T1000 (cell line): ENCODE data around the gene PRSS1.
"Not testable (repeated sequence)": the region's sequence is repeated elsewhere in the genome, so short reads cannot be mapped to it uniquely, and the experiment has no call there.

ENCODE experiments used
- DNase-seq: peaks from one replicate; lab custom pipeline; 2025; ENCODE audit warnings: mixed read lengths; lab: John Stamatoyannopoulos, UW

The PRSS1 gene

DNA sequence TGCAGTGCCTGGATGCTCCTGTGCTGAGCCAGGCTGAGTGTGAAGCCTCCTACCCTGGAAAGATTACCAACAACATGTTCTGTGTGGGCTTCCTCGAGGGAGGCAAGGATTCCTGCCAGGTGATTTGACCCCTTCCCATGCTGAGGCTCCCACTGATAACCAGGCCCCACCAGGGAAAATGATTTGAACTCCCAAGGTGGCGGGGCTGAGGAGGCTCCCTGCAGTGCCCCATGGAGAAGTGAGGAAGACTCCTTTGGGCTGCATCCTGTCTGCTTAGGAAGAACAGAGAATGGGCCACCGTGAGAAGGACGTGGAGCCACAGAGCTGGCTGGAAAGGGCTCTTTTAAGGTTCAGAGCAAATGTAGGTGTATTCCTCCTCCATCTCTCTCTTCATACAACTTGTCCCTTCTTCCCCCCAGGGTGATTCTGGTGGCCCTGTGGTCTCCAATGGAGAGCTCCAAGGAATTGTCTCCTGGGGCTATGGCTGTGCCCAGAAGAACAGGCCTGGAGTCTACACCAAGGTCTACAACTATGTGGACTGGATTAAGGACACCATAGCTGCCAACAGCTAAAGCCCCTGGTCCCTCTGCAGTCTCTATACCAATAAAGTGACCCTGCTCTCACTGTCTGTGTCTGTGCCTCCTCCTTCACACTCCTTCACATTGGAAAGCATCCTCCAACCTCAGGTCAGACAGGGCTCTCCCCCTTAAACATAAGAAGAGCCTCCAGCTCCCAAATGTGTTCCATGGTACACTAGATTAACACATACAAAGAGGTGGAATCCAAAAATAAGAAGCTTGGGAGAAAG is 24.9 kb downstream of the PRSS1 start:
- DNase-seq: no peak

GRCh38 chr7:142774826-142775225 is 25.6 kb downstream of the PRSS1 start:
- no peak for DNase-seq

GRCh38 chr7:142775351-142776115 is 26.3 kb downstream of the PRSS1 start:
- DNase-seq: not testable (repeated sequence)

- DNase-seq: no peak
These were observed 27.1 kb downstream of the PRSS1 start for GRCh38 chr7:142776206-142776844.

- DNase-seq: not testable (repeated sequence)
These were observed 27.6 kb downstream of the PRSS1 start for GRCh38 chr7:142776845-142777225.

GRCh38 chr7:142777318-142777717 is 28.0 kb downstream of the PRSS1 start:
- no peak for DNase-seq

DNA sequence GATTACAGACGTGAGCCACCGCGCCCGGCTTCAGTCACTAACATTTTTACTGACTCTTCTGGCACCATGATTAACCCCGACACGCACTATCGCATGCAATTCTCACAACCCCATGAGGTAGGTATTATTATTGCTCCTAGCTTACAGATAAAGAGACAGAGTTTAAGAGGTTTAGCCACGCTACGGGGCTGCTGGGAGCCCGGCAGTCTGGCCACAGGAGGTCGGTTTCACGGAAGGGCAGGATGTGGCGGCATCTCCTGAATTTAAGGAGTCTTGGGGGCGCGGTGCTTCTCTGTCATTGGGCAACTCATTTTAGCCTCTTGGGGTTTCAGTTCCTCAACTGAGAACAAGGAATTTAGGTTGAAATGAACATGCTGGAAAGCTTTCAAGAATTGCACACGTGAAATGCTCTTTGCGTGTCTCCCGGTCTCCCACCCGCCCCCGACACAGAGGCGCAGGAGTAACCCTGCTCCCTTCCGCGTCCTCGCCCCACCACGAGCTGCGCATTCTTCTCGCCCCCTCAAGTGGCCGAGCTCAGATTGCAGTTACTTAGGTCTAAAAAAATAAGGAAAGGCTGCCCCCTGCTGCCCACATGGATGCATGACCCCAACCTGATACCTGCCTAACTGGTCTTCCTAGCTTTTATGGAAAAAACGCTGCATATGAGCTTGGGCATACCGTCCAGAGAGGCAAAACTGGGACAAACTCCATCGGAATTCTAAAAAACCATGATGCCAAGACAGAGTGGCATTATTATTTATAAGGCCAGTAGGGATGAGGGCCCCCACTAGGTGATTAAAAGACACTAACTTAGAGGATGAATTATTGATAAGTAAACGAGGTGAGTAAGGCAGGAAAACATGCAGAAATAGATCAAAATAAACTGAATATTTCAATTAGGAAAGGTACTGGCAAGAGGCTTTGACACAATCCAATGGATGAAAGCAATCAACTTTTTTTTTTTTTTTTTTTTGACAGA is 33.9 kb downstream of the PRSS1 start:
- DNase-seq: peak; percentile 76

GRCh38 chr7:142784096-142784495 is 34.8 kb downstream of the PRSS1 start:
- DNase-seq: no peak

DNA sequence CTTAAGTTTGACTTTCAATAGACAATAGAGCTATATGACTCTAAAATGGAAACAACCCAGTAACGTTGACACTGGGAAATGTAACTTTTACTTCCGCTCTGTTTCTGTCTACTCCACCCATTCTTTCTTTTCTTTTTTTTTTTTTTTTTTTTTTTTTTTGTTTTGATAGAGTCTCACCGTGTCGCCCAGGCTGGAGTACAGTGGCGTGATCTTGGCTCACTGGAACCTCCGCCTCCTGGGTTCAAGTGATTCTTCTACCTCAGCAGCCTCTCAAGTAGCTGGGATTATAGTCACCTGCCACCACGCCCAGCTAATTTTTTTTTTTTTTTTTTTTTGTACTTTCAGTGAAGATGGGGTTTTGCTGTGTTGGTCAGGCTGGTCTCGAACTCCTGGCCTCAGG is 35.4 kb downstream of the PRSS1 start:
- DNase-seq: no peak

GRCh38 chr7:142785841-142786250 is 36.6 kb downstream of the PRSS1 start:
- DNase-seq: no peak

DNA sequence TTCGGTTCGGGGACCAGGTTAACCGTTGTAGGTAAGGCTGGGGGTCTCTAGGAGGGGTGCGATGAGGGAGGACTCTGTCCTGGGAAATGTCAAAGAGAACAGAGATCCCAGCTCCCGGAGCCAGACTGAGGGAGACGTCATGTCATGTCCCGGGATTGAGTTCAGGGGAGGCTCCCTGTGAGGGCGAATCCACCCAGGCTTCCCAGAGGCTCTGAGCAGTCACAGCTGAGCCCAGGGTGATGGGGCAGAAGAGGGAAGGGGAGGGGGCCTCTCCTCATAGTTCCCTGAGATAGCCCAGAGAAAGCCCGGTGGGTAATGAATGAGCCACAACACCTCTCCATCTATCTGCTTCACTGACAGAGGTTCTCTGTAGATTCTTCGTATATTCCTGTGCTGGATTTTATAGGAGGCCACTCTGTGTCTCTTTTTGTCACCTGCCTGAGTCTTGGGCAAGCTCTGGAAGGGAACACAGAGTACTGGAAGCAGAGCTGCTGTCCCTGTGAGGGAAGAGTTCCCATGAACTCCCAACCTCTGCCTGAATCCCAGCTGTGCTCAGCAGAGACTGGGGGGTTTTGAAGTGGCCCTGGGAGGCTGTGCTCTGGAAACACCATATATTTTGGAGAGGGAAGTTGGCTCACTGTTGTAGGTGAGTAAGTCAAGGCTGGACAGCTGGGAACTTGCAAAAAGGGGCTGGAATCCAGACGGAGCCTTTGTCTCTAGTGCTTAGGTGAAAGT is 37.9 kb downstream of the PRSS1 start:
- no peak for DNase-seq

- no peak for DNase-seq
These were observed 38.5 kb downstream of the PRSS1 start for GRCh38 chr7:142787783-142788182.

GRCh38 chr7:142788303-142789289 is 39.3 kb downstream of the PRSS1 start:
- DNase-seq: no peak

DNA sequence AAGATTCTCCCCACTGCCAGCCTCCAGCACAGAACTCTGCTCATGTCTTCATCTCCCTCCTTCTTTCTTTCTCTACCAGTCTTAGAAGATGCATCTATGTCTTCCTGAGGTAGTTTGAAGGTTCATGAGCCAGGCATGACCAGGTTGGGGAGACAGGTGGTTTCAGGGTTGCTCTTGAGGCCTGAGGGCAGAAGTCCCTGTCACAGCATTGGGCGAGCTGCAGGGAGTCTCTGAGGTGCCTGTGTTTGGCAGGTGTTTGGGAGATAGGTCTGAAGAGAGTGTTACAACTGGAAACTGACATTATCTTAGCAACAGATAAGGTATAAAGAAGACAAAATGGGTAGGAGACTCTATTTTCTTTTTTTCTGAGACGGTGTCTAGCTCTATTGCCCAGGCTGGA is 40.2 kb downstream of the PRSS1 start:
- DNase-seq: no peak

GRCh38 chr7:142790056-142790455 is 40.8 kb downstream of the PRSS1 start:
- no peak for DNase-seq

DNA sequence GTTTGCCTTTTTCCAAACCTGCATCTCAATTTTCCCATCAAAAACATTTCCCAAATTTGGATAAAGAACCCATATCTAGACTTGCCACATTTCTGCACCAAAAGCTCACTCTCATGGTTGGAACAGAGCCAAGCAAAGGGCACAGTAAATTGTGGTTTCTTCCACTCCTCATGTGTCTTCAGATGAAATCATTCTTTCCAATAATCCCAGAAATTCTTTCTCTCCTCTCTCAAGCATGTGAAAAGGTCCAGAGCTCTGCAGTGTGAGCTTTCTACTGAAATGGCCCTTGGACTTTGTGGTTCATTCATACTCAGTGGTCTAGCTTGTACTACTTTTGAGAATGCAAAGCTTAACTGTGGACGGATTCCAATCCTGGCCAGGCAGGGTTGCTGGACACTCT is 41.3 kb downstream of the PRSS1 start:
- DNase-seq: no peak

GRCh38 chr7:142791502-142791901 is 42.2 kb downstream of the PRSS1 start:
- no peak for DNase-seq

DNA sequence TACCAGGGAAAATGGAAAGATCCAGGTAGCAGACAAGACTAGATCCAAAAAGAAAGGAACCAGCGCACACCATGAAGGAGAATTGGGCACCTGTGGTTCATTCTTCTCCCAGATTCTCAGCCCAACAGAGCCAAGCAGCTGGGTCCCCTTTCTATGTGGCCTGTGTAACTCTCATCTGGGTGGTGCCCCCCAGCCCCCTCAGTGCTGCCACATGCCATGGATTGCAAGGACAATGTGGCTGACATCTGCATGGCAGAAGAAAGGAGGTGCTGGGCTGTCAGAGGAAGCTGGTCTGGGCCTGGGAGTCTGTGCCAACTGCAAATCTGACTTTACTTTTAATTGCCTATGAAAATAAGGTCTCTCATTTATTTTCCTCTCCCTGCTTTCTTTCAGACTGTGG is 42.9 kb downstream of the PRSS1 start:
- DNase-seq: no peak

GRCh38 chr7:142792593-142792992 is 43.3 kb downstream of the PRSS1 start:
- no peak for DNase-seq

GRCh38 chr7:142793156-142793555 is 43.9 kb downstream of the PRSS1 start:
- no peak for DNase-seq
